ENCODE results near the gene KDM2A. TPM values are rescaled to one million over a fixed set of nuclear protein-coding genes. Genes with fewer than 3 reads are reported as not detected.
A peak's percentile ranks its signal among the peaks of the same experiment; 100 is the strongest.

KDM2A gene
- total RNA-seq, 1 experiment from 2014 or later: 50.4 TPM

GRCh38 chr11:67289226-67289650 is 170.2 kb downstream of the KDM2A start, which contains the start of gene ANKRD13D:
TSS of gene ANKRD13D (plus strand) at chr11:67289303. CDS start at chr11:67289461, 158 bp downstream.
- ChIA-PET POLR2A (interaction anchor here (0.6 to 2.1 kb wide), 2 partner anchors 14 to 27 kb away, joined by 3 to 11 read pairs; partner anchors contain the start of gene SSH3), RAD21 (ENCODE audit: low non-redundant PET in 1 of 2, low total read pairs in 2 of 2, uncharacterized antibody in 2 of 2, unreplicated experiment in 2 of 2) (no interaction called here), CTCF (interaction anchor here (1.2 to 1.6 kb wide), 3 partner anchors 14 to 62 kb away, joined by 4 to 5 read pairs (median 5); partner anchors contain the start of gene SSH3)
- peak within 1 kb of the TSS; percentile 98 for H3K4me2 ChIP-seq (ENCODE audit: low read length)
- peaks cover 34% of the 10 kb centered on the region; the same call in 1 of the 2 replicates for H3K79me2 ChIP-seq (ENCODE audit: insufficient read depth, low read length)
- no TSS peak for BruUV-seq (replicated peaks)
- no peaks in the 10 kb centered on the region for H3K9me3 ChIP-seq (ENCODE audit: control insufficient read depth in 1 of 2, insufficient read depth in 1 of 2, low read depth in 1 of 2, low read length in 2 of 2)
- peaks cover 9 to 38% of the 10 kb centered on the region in 2 experiments; a peak in 2 of 4 replicates for H3K36me3 ChIP-seq (ENCODE audit: control insufficient read depth in 1 of 2, insufficient read depth in 2 of 2, low read length in 2 of 2)
- intact Hi-C loops (cut with micrococcal nuclease): no loop called here
- H3K27me3 ChIP-seq (ENCODE audit: insufficient read depth, low read length): no peaks in the 10 kb centered on the region
- peak within 1 kb of the TSS; percentile 100 for H3K27ac ChIP-seq (ENCODE audit: low read depth, low read length)
- peak within 1 kb of the TSS; percentile 79 to 91 for H3K4me3 ChIP-seq (replicated peaks in 1 of 2; ENCODE audit: low read depth in 1 of 2, low read length in 2 of 2)
- no peak within 1 kb of the TSS for H2AFZ ChIP-seq (ENCODE audit: low read depth, low read length, poor library complexity, severe bottlenecking)
- TF ChIP-seq FOSL1 (IDR thresholded peaks at IDR 0.05; ENCODE audit: low read depth) (no peak), MAX (IDR thresholded peaks at IDR 0.05) (no peak), RAD21 (IDR thresholded peaks at IDR 0.05; ENCODE audit: low read depth) (no peak), REST (IDR thresholded peaks at IDR 0.05; ENCODE audit: low read depth) (no peak), POLR2A (IDR thresholded peaks at IDR 0.05; ENCODE audit: borderline replicate concordance, extremely low read depth, insufficient read depth, insufficient read length) (no peak), SRF (IDR thresholded peaks at IDR 0.05; ENCODE audit: low read depth) (no peak), ZNF274 (IDR thresholded peaks at IDR 0.05; ENCODE audit: low read depth, low read length) (no peak)
- DNase-seq (ENCODE audit: low read depth, low spot score) (no peak), ATAC-seq (peak; percentile 58)
- peak within 1 kb of the TSS; percentile 93 for H3K9ac ChIP-seq (ENCODE audit: low read length)
- H3K9me2 ChIP-seq (ENCODE audit: insufficient read depth): no peaks in the 10 kb centered on the region
- peaks cover 13 to 29% of the 10 kb centered on the region in 2 experiments for H3K4me1 ChIP-seq (ENCODE audit: control insufficient read depth in 1 of 2, insufficient read depth in 2 of 2, low read length in 2 of 2)
- no peaks in the 10 kb centered on the region for H4K20me1 ChIP-seq (ENCODE audit: insufficient read depth)

Measured in HCT116 (cell line).